Measurements from ENCODE around the gene SYT3. TPM values are rescaled to one million over a fixed set of nuclear protein-coding genes. Genes with fewer than 3 reads are reported as not detected.

The SYT3 gene
- total RNA-seq, 1 donor from 2014 or later, result 20.4 TPM

DNA sequence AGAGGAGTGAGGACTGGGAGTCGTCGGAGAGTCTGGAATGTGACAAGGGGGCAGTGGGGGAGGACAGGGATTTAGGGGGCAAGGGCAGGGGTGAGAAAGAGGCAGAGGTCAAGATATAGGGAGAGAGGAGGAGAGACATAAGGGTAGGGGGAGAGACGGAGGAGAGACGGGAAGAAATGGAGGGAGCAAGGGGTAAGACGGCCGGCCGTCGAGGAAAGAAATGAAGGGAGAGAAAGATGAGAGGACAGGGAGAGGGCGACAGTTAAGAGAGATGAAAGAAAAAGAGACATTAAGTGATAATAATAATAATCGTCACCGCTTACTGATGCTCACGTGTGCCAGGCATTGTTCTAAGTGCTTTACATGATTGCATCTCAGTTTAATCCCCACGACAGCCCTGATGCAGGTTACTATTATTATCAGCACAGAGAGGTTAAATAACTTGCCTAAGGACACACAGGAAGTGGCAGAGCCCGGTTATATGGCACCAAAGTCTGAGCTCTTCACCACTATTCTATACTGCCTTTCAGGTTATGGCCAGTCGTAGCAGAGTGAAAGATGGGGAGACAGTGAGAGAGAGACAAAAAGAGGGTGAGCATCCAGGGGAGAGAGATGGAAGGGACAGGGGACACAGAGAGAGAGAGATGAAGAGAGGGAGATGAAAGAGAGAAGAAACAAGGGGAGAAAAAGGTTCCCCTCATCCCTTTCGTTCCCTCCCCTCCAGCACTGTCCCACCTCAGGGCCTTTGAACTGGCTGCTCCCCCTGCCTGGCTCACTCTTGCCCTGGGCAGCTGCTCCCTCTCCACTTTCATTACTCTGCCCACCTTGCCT lies 23.2 kb upstream of the SYT3 start:
- DNase-seq (ENCODE audit: low spot score in 2 of 2), result no peak
- FAIRE-seq, result no peak

DNA sequence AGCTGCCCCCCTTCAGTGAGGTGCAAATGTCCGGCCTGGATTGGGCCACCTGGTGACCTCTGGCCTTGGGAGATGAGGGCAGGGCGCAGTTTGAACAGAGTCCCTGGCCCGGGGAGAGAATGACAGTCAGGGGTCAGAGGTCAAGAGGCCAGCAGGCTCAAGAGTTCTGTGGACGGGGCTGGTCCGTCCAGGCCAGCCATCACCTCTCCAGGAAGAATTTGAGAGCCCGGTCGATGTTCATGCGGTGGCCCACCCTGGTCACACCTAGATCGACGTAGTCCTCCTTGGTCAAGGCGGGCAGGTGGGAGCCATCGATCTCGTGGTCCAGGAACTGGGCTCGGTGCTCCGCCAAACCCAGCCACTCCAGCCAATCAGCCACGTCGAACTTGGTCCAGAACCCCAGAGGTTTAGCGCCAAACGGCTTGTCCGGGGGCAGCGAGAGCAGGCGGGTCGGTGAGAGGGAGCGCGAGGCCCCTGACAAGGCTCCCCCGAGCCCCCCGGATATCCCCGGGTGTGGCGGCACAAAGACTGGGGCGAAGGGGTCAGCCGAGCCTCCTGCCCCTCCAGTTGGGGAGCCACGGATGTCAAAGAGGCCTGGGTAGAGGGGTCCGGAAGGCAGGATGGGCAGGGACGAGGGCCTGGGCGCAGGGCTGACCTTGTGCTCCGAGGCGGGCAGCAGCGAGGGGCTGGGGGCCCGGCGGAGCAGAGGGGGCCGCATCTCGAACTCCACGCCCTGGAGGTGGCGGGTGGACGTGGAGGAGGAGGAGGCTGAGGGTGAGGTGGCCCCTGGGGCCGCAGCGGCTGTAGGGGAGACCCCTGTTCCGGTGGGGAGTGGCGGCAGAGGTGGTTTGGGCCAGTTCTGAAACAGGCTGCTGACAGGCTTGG lies 22.3 kb upstream of the SYT3 start:
- DNase-seq (ENCODE audit: low spot score in 2 of 2), result no peak
- no peak for FAIRE-seq

DNA sequence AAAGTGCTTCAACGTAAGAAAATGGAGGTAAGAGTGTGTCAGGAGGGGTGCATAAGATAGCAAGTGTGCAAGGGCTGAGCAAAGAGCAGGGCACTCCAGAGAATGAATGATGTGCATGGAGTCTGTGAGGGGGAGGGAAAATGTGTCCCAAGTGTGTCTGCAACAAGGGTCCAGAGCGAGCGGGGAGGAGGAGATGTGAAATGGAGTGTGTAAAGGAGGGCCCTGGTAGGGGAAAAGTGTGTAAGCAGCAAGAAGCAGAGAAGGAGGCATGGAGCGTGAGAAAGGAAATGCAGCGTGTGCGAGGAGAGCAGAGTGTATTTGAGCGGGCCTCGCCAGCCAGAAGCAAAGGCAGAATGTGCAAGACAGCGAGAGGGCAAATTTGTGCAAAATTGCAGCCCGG lies 21.3 kb upstream of the SYT3 start:
- FAIRE-seq (no peak), DNase-seq (ENCODE audit: low spot score in 2 of 2) (no peak)

DNA sequence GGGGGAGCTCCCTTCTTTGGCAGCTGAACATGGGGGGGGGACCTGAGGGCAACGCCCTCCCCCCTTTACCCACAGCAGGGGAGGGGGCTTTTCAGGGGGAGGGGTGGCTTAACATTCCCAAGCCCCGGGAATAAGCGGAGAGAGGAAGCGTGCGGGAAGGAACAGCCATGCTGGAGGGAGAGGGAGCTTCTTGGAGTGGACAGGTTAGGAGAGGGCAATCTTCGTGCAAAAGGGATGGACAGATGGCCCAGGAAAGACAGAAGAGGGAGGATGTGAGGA lies 20.3 kb upstream of the SYT3 start:
- DNase-seq (ENCODE audit: low spot score in 2 of 2), result no peak
- FAIRE-seq, result no peak

DNA sequence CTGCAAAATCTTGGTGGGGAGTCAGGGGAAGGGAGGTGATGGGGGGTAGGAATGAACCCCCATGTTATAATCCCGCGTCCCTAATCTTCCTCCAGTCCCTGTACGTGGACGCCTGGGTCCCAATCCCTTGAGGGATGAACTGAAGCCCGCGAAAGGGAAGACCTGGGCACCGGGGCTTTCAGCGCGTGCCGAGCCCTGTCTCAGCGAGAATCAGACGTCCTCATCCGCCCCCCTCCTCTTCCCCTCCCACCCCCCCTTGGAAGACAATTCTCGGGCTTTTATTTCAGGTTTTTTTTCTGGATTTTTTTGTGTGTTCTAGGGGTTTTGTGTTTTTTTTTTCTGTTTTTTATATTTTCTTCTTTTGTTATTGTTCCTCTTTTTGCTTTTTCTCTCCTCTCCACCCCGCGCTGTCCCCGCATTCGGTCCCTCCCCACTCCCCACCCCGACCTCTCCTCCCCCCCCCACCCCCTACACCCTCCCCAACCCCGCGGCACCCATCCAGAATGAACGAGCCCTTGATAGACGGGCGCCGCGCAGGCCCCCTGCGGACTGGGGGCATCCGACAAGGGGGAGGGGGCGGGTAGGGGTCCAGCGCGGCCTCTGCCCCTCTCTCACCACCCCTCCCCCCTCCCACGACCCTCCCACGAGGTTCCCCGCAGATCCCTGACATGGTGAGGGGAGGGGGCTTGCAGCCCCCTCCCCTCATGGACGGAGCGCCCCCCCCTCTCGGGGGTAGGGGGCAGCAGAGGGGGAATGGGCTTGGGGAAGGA lies 19.8 kb upstream of the SYT3 start:
- DNase-seq (ENCODE audit: low spot score in 2 of 2) (no peak), FAIRE-seq (no peak)

DNA sequence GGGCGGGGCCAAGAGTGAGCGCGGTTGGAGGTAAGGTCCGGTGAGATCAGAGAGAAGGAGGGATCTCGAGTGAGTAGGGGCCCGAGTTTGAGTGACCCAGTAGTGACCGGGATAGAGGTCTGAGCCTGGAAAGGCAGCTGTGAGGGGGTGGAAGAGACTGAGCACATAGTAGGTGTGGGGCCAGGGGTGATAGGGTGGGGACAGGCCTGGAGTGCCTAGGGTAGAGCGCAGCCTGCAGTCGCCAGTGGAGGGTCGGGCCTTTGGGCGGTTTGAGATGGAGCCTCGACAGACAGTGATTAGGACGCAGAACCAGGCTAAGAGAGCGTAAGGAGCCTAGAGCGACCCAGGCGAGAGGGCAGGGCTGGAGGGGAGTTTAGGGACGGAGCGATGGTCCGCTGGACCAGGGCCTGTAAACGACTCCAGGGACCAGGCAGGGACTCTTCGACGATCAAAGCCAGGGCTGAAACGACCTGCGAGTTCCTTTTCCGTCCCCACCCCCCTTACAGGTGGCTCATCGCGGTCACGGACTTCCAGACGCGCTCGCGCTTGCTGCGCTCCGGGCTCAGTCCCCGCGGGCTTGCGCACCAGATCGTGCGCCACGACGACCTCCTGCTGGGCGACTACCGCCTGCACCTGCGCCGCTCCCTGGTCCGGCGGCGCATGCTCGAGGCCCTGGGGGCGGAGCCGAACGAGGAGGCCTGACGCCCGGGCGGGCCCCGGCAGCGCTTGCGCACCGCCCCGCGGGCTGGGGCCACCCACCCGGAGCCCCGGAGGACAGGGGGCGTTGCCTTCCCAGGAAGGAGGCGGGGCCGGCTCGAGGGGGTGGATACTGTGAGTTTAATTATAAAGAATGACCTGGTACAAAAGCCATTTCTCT lies 19.0 kb upstream of the SYT3 start:
- FAIRE-seq (no peak), DNase-seq (ENCODE audit: low spot score in 2 of 2) (peak; percentile 96 to 97)

DNA sequence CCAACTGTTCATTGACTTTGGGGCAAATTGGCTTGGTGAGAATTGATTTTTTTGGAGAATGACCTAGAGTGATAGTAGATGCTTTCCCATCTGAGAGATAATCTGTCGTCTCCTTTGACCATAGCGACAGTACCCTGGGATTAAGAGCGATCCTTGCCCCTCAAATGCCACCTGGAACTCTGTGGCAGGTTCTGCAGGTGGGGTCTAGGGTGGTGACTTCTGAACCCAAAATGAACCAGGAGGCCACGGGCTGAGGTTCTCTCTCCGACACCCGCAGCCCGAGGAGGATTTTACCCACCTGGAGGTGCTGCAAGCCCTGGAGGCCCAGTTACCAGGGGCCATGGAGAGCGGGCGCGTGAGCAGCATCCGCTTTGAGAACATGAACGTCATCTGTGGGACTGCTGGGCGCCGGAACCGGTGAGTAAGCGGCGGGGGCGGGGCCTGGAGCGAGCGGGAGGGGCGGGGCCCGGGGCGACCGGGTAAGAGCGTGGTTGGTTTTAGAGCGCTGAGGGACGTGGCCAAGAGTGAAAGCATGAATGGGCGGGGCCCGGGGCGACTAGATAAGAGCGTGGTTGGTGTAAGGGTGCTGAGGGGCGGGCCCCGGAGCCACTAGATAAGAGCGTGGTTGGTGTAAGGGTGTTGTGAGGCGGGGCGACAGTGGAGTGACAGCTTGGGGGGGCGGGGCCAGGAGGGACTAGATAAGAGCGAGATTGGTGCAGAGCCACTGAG lies 18.2 kb upstream of the SYT3 start:
- FAIRE-seq (no peak), DNase-seq (ENCODE audit: low spot score in 2 of 2) (peak; percentile 91 to 94)

DNA sequence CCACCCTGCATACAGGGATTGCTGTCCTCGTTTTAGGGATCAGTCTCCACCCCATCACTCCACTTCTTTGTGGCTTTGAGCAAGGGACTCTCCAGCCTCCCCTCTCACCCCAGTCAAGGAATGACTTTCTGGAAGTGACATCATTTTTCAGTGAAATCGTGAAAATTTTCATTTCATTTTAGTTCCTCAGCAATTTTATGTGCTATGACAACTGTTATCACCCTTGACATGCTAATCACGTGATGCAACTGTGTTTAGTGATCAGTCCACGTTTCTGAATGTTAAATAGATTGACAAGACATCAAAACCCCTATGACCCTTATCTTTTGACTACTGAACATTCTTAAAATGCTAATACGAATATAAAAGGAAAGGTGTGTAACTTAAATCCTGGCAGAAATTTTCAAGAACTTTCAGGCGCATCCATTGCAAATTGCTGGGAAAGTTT lies 17.6 kb upstream of the SYT3 start:
- FAIRE-seq, result no peak
- no peak for DNase-seq (ENCODE audit: low spot score in 2 of 2)

DNA sequence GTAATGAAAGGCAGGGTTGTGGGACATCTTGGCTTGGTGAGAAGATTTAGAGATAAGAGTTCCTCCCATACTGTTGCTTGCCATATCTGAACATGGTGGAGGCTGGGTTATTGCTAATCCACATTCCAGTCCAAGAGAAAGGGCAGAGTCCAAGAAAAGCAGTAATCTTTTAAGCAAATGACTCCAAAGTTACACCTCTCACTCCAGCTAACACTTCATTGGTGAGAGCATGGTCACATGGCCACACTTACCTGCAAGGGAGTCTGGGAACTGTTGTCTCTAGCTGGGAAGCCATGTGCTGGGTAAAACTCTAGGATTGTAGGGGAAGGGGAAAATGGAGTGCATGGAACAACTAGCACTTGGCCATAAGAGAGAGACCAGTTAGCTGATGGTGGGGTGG lies 15.2 kb upstream of the SYT3 start:
- FAIRE-seq, result no peak

DNA sequence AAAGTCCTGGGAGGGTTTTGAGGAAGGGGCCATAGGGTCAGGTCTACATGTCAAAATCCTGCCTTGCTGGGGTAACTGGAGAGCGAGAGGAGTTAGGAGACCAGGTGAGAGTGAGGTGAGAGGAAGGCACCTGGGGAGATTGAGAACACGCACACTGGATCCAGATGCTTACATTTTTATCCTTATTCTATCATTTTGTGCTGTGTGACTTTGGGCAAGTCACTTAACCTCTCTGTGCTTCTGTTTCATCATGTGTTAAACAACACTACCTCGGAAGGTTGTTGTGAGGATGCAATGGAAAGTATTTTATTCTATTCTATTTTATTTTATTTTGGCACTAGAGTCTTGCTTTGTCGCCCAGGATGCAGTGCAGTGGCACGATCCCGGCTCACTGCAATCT lies 13.0 kb upstream of the SYT3 start:
- no peak for FAIRE-seq
- DNase-seq (ENCODE audit: low spot score in 2 of 2), result no peak

More for the DNA sequence above, 15.2 kb upstream of the SYT3 start:
- no peak for DNase-seq (ENCODE audit: low spot score in 2 of 2)

DNA sequence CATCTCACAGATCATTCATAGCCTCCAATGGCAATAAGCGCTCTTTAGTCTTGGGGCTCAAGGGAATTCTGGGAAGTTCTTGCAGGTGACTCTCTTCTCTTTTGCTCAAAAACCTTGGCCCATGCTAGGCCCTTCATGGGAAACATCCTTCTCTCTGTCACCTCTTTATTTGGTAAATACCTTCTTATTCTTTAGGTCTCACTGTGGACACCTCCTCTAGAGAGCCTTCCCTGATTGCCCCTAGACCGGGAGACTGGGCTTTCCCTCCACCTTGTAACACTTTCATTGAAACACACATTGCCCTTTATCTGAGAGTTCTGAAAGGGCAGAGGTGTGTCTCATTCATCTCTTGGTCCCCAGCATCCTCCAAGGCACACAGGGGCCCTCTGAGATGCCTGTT lies 11.5 kb upstream of the SYT3 start:
- FAIRE-seq, result no peak
- no peak for DNase-seq (ENCODE audit: low spot score in 2 of 2)

DNA sequence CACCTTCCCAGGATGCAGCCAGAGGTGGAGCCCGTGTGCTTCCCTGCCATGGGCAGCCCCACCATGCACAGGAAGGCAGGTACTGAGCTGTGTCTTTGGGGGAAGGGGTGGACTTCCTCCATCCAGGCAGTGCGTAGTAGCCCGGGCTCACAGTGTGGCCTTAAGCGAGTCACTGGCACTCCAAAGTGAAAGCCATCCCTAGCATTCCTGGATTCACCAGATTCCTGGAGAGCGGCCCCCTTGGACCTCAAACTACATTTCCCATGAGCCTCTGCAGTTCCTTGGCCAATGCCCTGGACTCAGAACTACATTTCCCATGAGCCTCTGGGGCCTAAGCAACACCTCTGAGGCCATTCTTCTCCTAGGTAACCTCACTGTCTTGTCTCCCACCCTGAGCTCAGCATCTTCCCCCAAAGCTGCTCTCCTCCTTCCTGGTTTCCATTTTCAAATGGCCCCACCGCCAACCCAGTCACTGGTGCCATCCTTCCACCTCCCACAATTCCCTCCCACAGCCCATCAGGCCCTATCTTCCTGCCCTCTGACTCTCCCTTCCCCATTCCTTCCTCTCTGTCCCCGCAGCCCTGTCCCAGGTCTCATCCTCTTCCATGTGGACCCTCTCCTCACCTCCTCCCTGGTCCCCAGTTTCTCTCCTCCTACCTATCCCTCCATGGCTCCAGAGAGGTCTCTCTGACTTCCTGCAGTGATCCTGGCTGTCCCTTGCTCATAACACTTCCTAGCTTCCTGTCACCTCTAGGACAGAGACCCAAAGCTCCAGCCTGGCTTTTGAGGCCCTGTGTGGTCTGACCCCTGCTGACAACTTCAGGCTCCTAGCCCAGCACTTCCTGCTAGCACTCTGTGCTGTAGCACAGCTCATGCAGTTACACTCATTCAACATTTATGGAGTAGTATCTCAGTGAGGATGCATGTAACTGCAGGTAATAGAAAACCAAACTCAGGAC lies 10.0 kb upstream of the SYT3 start, which contains the start of gene C19orf81:
C19orf81 (plus strand) TSS at position 13 of the 959 bp plus-strand sequence; CDS start at position 13, 0 bp downstream.
- FAIRE-seq, result no peak

DNA sequence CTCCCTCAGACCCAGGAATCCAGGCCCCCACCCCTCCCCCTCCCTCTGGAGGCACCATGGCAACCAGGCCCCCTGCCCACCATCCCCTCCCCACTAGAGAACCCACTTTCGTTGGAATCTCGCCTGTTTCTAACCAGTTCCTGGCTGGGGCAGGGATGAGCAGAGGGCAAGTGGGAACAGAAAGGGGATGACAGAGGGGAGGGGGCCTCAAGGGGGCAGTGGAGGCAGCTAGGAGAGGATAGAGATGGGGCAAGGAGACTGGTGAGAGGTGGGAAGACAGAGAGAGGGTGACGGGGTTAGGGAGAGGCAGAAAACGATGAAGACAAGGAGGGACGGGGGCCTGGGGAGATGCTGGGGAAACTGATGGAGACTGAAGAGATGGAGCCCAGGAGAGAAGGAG lies 9.0 kb upstream of the SYT3 start:
- FAIRE-seq (no peak), DNase-seq (ENCODE audit: low spot score in 2 of 2) (no peak)

More for the DNA sequence above, 10.0 kb upstream of the SYT3 start, which contains the start of gene C19orf81:
- DNase-seq (ENCODE audit: low spot score in 2 of 2), result no peak

DNA sequence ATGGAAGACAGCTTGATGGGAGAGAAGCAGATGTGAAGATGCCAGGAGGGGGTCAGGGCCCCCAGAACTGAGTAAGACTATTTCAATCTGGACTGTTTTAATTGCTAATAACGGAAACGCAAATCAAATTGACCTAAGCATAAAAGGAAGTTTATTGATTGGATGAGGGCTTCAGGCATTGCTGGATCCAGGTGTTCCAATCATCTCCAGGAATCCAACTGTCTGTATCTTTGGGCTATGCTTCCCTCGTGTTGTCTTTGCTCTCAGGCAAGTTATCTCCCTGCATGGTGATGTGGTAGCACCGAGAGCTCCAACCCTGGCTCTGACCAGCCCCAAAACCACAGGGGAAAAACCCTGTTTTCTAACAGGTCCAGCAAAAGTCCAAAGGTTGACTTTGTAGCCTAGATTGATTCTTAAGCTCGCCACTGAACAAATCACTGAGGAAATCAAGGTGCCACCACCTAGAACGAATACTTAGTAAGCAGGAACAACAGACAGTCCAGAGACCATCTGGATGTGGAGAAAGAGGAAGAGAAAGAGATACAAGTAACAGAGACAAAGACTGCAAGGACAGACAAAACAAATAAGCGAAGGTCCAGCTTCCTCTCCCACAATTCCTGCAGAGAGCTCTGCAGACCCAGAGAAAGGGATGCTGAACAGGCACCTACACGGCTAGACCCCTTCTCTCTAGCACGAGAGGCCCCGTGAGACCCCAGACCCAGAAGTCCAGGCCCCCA lies 8.4 kb upstream of the SYT3 start:
- no peak for DNase-seq (ENCODE audit: low spot score in 2 of 2)
- no peak for FAIRE-seq

DNA sequence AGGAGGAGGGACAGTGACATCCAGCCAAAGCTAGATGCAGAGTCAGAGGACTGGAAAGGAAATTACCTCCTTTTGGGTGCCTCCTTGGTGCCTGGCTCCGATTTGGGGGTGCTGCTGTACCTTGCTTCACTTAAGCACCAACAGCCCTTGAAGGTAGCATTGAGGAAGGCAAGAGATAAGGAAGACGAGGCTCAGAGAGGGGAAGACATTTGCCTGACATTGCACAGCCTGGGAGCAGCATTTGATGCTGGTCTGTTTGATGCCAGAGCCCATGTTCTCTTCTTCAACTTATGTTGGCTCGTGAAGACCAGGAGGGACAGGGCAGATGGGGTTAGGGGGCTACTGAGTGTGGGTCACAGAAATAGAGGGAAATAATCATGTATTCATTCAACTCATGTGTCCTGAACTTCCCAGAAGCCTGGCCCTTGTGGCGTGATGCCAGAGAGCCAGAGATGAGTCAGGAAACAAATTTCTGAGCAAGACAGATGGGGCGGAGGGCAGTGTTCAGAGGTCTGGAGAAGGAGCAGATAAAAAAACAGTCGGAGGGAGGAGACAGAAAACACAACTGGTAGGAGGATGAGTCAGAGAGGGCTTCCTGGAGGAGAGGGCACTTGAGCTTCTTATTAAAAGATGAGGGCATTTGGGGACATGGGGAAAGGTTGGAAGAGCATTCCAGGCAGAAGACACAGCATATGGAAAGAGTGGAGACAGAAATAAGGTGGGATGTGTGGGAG lies 6.6 kb upstream of the SYT3 start:
- FAIRE-seq (no peak), DNase-seq (ENCODE audit: low spot score in 2 of 2) (no peak)

DNA sequence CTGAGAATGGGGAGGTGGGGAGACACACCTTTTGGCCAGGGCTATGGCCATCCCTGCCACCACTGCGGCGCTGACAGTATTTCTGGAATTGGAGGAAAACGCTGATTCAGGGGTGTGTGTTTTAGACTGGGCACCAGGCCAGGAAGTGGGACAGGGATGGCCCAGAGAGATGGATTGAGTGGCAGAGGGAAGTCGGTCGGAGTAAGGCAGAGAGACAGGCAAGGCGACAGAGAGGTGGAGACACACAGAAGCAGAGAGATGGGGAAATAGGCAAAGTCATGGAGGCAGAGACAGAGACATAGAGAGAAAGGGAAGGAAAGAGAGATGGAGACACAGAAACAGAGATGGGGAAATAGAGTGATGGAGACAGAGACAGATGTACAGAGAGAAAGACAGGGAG lies 5.4 kb upstream of the SYT3 start:
- FAIRE-seq (no peak), DNase-seq (ENCODE audit: low spot score in 2 of 2) (no peak)

Measured in frontal cortex (tissue), 4 donors.